Measurements from ENCODE around the gene GPX4. TPM values are rescaled to one million over a fixed set of nuclear protein-coding genes. Genes with fewer than 3 reads are reported as not detected.
A peak's percentile ranks its signal among the peaks of the same experiment; 100 is the strongest.

The GPX4 gene
- total RNA-seq, 1 donor from 2014 or later, result 327 TPM

DNA sequence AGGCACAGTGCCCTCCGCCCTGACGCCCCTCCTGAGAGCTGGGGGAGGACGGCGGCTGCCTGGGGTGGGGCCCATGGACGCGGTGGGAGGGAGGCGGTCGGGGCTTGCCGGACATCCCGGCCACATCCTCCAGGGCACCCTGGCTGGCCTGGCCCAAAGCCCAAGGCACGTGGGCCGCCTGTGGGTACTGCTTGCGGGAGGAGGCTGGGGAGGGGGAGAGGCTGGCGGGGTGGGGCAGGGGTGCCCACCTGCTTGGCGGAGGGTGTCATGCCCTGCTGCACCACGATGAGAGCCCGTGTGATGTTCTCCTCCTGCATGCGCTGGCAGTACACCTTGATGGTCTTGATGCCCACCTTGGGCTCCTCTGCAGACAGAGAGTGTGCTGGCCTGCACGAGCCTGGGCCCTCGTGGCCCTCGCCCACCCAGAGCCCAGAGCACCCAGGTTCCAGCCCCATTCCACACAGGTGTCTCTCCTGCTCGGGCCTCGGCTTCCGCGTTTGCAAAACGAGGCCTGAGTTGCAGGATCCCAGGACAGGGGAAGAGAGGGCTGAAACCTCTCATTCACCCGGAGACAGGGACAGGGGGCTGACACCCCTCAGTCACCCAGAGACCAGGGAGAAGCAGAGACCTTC, 12.1 kb upstream of the GPX4 start:
- Histone ChIP-seq H3K27ac (replicated peaks) (no peak overlapping the region), H3K4me1 (peaks cover 37% of the 10 kb centered on the region), H3K9me3 (replicated peaks) (no peaks in the 10 kb centered on the region), H3K36me3 (peaks cover 54% of the 10 kb centered on the region), H3K4me3 (no peak overlapping the region), H3K27me3 (ENCODE audit: low read depth) (no peaks in the 10 kb centered on the region)
- no peak for TF ChIP-seq CTCF (IDR thresholded peaks at IDR 0.05; ENCODE audit: borderline replicate concordance)
- no peak for DNase-seq
- intact Hi-C loops (cut with micrococcal nuclease), result no loop called here

DNA sequence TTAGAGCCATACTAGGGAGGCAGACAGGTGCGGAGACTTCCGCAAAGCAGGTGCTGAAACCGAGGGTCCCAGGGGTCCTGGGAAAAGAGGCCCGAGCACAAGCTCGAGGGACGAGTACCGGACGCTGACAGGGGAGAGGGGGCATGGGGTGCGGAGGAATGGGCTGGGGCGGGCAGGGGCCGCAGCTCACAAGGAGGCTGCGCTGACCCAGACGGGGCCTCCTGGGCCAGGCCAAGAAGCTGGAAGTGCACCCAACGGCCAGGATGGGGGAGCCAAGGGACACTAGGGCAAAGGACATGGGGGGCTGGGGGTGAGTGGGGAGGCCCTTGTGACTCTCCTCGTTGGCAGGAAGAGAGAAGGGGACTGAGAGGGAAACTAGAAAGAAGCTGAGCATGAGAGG, 10.5 kb upstream of the GPX4 start:
- Histone ChIP-seq H3K36me3 (peaks cover 46% of the 10 kb centered on the region), H3K4me1 (peaks cover 43% of the 10 kb centered on the region)
- intact Hi-C loops (cut with micrococcal nuclease), result no loop called here

DNA sequence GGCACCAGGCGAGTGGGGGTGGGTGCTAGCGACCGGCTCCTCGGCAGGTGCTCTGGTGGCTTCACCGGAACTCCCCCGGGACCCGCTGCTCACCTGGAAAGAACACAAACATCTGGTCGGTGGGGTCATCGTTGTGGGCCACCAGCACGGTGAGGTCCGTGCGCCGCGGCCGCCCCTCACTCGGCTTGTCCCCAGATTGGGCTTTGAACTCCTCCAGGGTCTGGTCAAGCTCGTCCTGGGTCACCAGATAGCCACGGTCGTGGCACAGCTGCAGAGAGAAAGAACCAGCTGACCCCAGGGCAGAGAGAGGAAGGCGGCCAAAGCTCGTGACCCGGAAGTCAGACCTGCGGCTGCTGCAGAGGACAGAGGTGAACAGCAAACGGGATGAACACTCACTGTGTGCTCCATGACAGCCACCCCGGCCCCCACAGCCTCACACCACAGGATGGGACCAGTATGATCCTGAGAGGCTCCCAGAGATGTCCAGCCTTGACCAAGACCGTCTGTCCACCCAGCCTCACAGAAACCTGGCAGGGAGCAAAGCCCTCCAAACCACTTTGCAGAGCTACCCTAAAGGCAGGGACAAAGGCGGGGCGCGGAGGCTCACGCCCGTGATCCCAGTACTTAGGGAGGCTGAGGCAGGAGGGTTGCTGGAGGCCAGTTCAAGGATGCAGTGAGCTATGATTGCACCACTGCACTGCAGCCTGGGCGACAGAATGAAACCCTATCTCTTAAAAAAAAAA, 9.8 kb upstream of the GPX4 start:
- TF ChIP-seq CTCF (IDR thresholded peaks at IDR 0.05; ENCODE audit: borderline replicate concordance), result no peak
- H3K27me3 ChIP-seq (ENCODE audit: low read depth), result no peaks in the 10 kb centered on the region
- no peaks in the 10 kb centered on the region for H3K9me3 ChIP-seq (replicated peaks)
- peaks cover 49% of the 10 kb centered on the region for H3K4me1 ChIP-seq
- peak overlapping the region; percentile 91 for H3K4me3 ChIP-seq
- intact Hi-C loops (cut with micrococcal nuclease), result no loop called here
- no peak for DNase-seq
- peaks cover 40% of the 10 kb centered on the region for H3K36me3 ChIP-seq
- no peak overlapping the region for H3K27ac ChIP-seq (replicated peaks)

More for the DNA sequence above, 10.5 kb upstream of the GPX4 start:
- no peaks in the 10 kb centered on the region for H3K27me3 ChIP-seq (ENCODE audit: low read depth)
- DNase-seq, result no peak
- H3K9me3 ChIP-seq (replicated peaks), result no peaks in the 10 kb centered on the region
- peak overlapping the region; percentile 91 for H3K4me3 ChIP-seq
- no peak for TF ChIP-seq CTCF (IDR thresholded peaks at IDR 0.05; ENCODE audit: borderline replicate concordance)
- no peak overlapping the region for H3K27ac ChIP-seq (replicated peaks)

- H3K36me3 ChIP-seq, result peaks cover 33% of the 10 kb centered on the region
- H3K27me3 ChIP-seq (ENCODE audit: low read depth), result no peaks in the 10 kb centered on the region
- peaks cover 55% of the 10 kb centered on the region for H3K4me1 ChIP-seq
- no peak for TF ChIP-seq CTCF (IDR thresholded peaks at IDR 0.05; ENCODE audit: borderline replicate concordance)
- intact Hi-C loops (cut with micrococcal nuclease), result no loop called here
- peak overlapping the region; percentile 87 for H3K27ac ChIP-seq (replicated peaks)
- H3K4me3 ChIP-seq, result peak overlapping the region; percentile 91
- peaks cover 2% of the 10 kb centered on the region for H3K9me3 ChIP-seq (replicated peaks)
- DNase-seq, result no peak
These were observed 9.2 kb upstream of the GPX4 start for GRCh38 chr19:1094655-1094977.

- no peaks in the 10 kb centered on the region for H3K27me3 ChIP-seq (ENCODE audit: low read depth)
- peak; percentile 98 for DNase-seq
- peaks cover 7% of the 10 kb centered on the region for H3K9me3 ChIP-seq (replicated peaks)
- H3K4me3 ChIP-seq, result peak within 1 kb of the TSS; percentile 91
- intact Hi-C loops (cut with micrococcal nuclease), result no loop called here
- peaks cover 30% of the 10 kb centered on the region for H3K36me3 ChIP-seq
- peaks cover 60% of the 10 kb centered on the region for H3K4me1 ChIP-seq
- H3K27ac ChIP-seq (replicated peaks), result peak within 1 kb of the TSS; percentile 87
- TF ChIP-seq CTCF (IDR thresholded peaks at IDR 0.05; ENCODE audit: borderline replicate concordance), result no peak
These were observed 8.7 kb upstream of the GPX4 start, which contains the start of gene POLR2E for GRCh38 chr19:1094978-1095701. POLR2E (minus strand) TSS chr19:1095375; CDS start chr19:1095315, 60 bp downstream.
